Measurements from ENCODE around the gene BBS1.

Gene BBS1

DNA sequence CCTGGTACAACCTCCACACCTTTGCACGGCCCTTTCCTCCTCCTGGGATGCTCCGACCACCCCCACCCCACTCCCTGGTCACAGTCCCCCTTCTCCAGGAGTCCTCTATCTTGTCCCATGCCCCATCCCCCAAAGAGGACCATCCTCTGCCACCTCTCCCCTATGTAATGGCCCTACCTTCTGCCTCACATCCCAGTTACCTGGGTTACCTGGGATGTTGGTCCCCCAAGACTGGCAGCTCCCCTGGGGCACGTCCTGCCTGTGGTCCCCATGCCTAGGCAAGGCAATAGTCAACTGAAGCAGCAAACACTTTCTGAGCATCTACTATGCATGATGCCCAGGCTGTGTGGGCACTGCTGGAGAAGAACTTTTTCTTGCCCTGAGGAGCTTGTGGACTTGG is 45.0 kb downstream of the BBS1 start:
- no peak for DNase-seq

DNA sequence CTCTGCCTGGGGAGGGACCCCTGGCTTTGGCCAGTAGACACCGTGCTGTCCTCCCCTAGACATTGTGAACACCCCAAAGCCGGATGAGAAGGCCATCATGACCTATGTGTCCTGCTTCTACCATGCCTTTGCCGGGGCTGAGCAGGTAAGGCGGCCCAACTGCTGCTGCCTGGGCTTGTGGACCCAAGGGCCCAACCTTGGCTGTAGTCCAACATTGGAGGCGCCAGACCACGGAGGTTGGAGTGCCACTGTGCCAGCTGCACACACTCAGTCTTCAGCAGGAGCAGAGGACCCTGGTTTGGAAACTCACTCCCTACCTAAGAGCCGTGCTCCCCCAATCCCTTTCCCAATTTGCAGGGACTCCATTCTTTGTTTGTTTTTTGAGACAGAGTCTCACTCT is 45.7 kb downstream of the BBS1 start:
- DNase-seq = no peak

DNA sequence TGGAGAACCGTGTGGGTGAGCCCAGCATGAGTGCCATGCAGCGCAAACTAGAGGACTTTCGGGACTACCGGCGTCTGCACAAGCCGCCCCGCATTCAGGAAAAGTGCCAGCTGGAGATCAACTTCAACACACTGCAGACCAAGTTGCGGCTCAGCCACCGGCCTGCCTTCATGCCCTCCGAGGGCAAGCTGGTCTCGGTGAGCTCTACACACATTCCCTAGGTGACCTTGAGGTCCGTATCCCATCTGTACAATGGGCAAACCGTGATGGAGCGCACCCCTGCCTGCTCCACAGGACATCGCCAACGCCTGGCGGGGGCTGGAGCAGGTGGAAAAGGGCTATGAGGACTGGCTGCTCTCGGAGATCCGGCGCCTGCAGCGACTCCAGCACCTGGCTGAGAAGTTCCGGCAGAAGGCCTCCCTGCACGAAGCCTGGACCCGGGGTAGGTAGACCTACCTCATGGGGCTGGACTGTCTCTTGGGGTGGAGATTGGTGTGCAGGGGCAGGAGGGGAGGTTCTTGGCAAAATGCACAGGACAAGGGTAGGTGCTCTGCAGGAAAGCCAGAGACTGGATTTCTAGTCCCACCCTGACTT is 47.4 kb downstream of the BBS1 start:
- no peak for DNase-seq

DNA sequence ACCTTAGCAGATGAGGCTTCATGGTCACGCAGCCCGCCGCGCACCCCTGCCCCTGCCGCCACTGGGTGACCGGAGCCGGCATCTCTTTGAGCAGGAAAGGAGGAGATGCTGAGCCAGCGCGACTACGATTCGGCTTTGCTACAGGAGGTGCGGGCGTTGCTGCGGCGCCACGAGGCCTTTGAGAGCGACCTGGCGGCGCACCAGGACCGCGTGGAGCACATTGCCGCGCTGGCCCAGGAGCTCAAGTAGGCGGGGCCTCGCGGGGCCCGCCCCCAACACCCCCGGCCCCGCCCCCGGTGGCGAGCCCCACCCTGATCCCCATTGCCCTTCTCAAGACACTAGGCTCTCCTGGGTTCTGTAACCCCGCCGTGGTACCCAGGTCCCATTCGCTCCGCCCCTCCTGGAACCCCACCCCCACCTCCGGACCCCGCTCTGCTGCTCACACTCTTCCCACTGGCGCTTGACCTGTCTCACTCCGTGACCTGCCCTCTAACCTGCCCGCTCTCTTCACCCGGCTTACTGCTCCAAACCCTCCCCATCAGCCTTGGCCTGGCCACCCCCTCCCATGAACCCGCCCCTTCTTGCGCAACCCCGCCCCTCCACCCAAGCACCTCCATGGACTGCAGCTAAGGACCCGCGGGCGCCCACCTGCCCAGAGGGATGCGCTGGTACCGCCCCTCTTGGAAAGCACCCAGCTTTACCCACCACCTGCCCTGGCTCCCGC is 48.9 kb downstream of the BBS1 start:
- peak; percentile 5 for DNase-seq

DNA sequence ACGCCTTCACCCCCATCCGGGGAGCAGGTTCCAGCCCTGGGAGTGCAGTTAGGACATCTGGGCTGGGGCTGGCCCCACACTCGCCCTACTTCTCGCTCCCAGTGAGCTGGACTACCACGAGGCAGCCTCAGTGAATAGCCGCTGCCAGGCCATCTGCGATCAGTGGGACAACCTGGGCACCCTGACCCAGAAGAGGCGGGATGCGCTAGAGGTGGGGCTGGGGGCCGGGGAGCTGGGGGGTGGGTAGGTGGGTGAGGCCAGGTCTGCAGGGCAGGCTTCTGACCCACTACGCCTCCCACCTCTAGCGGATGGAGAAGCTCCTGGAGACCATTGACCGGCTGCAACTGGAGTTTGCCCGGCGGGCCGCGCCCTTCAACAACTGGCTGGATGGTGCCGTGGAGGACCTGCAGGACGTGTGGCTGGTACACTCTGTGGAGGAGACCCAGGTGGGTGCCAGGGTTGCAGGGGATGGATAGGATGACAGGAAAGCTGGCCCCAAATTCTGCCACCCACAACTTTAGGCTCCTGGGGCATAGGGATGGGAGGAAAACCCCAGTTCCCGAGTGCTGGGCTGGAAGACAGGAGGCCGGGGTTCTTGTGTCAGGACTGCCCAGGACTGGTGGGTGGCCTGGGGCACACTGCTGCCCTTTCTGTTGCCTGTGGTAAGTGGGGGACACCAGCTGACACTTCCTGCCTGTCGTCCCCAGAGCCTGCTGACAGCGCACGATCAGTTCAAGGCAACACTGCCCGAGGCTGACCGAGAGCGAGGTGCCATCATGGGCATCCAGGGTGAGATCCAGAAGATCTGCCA is 49.6 kb downstream of the BBS1 start:
- no peak for DNase-seq

DNA sequence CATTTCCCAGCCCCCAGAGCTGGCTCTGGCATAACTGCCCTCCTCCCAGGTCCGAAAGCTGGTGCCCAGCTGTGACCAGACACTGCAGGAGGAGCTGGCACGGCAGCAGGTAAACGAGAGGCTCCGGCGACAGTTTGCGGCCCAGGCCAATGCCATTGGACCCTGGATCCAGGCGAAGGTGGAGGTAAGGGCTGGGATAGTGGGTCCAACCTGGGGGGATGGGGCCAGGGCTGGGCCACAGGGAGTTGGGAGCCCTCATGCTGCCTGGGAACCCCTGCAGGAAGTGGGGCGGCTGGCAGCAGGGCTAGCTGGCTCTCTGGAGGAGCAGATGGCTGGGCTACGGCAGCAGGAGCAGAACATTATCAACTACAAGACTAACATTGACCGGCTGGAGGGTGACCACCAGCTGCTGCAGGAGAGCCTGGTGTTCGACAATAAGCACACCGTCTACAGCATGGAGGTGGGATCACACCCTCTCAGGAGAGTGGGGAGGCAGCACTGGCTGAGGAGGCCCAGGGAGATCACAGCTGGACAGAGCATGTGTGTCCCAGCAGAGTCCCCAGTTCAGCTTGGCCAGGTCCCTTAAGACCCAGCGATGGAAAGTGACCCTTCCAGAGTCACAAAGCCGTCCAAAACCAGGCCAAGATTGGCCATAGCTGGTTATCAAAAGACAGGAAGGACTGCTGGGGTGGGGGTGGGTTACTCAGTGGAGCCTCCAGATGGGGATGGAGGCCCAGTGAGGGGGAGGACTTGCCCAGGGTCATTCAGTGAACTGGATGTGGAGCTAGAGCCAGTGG is 50.9 kb downstream of the BBS1 start:
- DNase-seq = no peak

DNA sequence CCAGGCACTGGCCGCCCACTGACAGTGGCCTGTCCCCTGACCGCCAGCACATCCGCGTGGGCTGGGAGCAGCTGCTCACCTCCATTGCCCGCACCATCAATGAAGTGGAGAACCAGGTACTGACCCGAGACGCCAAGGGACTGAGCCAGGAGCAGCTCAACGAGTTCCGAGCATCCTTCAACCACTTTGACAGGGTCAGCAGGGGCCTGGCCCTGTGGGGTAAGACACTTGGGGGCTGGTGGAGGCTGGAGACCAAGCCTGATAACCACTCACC is 51.5 kb downstream of the BBS1 start:
- DNase-seq = no peak

DNA sequence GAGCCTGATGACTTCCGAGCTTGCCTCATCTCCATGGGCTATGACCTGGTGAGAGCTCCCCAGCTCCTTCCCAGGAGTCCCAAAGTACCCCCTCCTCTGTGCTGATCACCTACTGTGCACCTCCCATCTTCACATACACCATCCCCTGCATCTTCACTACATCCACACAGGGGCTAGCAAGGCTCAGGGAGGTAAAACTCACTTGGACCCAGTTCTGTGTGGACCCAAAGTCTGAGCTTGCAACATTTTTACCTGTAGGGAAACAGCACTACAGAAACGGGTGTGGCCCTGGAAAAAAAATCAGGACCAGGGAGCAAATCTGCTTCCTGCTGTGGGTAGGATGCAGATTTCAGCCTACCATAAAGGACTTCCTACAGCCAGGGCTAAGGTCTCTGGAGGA is 51.8 kb downstream of the BBS1 start:
- DNase-seq = no peak

DNA sequence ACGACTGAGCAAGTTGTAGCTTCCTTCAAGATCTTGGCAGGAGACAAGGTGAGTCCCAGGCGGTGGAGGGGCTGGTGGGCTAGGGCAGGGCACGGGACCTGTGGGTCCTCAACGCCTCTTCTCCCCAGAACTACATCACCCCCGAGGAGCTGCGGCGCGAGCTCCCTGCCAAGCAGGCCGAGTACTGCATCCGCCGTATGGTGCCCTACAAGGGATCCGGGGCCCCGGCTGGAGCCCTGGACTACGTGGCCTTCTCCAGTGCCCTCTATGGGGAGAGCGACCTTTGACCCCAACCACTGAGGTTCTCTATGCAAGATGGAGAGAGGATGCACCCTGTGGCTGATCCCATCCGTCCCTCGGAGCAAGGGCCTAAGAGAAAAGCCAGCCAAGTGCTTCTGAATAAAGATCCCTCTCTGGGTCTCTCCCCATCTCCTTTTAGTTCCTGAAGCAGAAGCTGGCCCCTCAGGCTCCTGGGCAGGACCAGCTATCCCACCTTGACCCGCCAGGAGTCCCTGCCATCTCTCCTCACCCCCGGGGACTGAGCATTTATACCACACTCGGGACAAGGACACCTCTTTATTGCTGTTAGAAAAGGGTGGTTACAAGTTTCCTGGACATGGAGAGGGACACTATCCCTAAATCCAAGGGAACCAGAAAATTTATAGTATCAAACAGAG is 52.6 kb downstream of the BBS1 start:
- no peak for DNase-seq

DNA sequence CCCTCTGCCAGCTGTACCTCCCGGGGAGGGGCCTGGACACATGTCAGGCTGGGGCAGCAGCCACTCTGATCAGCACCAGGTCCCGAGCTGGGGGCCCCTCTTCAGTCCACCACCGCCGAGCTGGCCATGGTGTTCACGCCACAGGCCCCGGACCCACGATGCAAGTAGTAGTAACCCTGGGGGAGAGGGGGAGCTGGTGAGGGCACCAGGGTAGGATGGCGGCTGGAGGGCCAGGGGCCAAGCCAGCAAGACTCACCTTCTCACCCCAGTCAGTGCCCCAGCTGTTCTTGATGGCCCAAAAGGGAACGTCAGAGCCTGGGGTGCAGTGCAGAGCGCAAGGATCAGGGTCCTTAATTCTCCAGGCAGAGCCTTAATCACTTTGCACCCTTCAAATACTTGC is 53.4 kb downstream of the BBS1 start:
- no peak for DNase-seq

DNA sequence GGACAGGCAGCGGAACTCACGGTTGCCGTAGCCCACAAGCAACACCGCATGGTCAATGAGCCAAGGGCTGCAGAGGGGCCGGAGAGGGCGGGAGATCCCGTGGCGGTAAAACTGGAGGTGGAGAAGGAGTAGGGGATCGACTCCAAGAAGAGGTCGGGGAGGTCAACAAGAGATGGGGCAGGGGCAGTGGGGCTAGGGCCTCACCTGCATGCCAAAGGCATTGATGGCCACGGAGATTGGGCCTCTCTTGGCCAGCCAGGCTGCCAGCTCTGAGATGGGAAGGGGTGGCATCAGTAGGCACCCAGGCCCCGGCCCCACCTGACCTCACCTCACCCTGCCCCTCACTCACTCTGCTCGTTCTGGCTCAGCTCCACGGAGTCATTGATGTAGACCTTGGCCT is 54.1 kb downstream of the BBS1 start:
- no peak for DNase-seq

DNA sequence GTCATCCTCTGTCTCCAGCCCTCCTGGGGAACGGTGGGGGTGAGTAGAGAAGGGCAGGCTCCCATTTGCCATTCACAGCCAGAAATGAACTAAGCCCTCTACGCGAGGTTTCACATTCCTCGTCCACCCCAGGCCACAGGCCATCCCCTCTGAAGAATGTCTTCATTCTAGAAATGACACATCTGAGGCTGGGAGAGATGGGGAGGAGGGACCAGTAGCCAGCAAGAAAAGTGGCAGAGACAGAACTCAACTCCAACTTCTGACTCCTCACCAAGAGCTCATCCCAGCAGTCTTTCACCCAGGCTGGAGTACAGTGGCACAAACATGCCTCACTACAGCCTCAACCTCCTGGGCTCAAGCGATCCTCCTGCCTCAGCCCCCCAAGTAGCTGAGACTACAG is 54.5 kb downstream of the BBS1 start:
- DNase-seq = no peak

DNA sequence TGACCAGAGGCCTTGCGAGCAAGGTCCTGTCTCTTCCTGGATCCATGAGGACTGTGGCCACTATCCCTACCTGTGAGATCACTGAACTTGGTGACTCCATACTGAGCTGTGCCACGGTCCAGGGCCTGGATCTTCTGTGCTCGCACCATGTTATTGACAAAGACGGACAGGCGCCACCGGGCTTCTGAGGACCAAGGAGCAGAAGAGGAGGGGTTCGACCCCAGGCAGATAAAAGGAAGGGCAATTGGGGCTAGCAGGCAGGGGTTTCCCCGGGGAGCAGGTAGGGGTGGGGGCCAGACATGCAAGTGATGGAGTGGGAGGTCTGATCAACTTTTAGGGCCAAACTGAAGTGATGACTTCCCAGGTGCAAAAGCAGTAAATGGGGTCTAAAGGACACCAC is 55.8 kb downstream of the BBS1 start:
- DNase-seq = no peak

DNA sequence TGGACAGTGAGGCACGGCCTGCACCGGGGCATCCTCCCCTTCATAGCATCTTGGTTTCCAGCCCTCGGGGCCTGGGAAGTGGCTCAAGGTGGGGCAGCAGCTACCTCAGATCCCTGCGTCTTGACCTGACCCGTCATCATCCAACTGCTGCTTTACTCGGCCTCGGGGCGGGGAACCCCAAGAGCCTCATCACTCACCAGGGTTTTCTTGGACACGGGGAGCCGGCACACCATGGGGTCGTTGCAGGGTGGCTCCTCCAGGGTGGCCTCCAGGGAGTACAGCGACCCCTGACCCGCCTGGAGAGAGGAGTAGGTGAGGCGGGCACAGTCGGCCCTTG is 57.3 kb downstream of the BBS1 start:
- DNase-seq = no peak

DNA sequence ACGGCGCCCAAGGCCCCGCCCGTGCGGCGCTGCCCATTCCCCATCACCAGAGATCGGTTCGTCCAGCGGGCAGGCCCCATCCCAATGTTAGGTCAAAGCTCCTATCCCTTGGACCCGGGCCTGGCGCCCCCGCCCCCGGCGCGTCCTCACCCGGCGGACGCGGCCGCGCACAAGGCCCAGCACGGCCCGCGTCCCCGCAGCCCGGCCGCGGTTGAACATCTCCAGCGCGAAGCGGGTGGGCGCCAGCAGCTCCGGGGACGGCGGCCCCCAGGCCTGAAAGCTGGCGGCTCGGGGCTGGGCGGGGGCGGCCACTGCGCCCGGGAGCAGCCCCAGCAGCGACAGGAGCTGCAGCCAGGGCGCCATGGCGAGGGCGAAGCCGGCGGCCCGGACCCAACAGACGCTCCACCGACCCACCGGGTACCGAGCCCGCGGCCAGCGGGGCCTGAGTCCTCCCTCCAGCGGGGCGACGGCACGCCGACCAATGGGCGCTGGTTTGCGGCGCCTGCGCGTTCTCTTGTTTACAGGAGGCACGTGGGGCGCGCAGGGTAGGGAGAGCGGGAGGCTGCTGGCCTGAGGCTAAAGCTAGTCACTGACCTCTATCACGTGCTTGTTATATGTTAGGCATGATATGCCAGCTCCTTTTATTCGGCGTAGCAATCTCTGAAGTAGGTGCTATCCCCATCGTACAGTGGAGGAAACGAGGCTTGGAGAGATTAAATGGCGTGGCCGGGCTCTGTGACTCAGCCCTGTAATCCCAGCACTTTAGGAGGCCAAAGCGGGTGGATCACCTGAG is 57.9 kb downstream of the BBS1 start, which contains the start of gene CTSF:
Gene CTSF, minus strand, starts transcription at position 483 of the 793 bp plus-strand sequence. Its CDS starts 120 bp downstream, at position 363.
- peak; percentile 52 for DNase-seq

DNA sequence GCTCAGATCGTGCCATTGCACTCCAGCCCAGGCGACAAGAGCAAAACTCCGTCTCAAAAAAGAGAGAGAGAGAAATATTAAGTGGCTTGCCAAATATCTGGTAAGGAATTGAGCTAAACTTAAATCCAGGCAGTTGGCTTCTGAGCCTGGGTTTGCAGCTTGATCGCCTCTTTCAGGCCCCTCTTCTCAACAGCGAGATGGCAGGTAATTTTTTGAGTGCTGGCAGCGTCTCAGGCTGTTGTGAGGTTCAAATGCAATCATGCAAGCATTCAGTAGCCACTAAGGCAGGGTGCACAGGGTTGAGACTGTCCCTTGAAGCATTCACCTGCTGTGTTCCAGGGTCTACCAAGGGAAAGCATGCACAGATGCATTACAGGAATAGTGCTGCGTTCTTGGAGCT is 58.6 kb downstream of the BBS1 start:
- no peak for DNase-seq

DNA sequence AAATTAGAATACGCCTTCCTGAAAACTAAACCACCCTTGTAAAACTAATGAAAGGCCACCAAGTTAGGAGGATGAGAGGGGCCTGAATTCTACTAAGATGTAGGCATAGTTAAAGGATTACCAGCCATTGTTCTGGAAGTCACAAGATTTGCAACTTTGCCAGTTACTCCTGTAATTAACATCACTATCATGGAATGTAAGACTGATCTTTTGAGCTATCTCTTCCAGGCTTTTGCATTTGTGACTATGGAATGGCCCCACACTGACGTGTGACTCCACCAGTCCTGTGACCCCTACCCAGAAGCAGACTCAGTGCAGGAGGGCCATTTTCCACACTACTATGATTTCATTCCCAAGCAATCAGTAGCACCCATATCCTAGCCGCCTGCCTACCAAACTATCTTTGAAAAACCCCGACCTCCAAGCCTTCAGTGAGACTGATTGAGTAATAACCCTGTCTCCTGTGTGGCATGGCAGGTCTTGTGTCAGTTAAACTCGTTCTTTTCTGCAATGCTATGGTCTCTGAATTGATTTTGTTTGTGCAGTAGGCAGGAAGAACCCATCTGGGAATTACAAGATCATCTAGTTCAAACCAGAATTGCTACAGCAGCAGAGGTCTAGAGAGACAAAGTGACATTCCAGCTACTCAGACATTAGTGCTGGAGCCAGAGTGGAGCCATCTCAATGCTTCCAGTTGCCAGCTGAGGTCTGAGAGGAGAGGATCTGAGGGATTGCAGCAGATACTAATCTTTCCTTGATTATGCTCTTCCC is 59.8 kb downstream of the BBS1 start:
- no peak for DNase-seq

DNA sequence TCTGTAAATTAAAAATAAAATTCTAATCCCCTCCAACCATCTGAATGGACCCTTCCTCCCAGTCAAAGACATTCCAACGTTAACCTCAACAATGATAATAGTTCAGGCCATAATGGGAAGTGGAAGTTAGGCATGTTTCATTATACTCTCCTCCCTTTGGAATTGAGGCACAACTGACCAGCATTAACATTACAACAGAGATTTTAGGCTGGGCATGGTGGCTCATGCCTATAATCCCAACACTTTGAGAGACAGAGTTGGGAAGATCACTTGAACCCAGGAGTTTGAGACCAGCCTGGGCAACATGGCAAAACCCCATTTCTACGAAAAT is 60.4 kb downstream of the BBS1 start:
- no peak for DNase-seq

DNA sequence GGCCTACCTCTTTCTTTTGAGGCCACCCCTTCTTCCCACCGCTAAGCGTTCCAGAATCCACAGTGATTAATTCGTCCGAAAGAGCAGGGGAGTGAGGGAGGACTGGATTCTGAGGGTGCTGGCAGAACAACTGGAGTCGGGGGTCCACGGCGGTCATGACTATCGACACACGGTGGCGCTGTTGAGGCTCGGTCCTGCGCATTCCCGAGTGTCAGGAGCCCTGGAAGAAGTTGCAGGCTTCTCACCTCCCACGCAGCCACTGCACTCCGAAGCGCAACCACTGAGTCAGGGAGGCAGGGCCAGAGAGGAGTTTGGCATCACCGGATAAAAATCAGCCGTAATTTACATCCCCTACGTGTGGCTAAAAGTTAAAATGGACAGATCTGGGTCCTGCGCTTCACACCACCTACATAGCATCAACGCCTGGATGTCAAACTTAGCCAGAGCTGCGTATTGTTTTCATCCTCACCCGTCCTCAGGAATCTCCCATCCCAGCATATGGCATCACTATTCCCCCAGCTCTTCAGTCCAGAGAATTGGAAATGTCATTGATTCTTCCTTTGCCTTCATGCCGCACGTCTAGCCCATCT is 68.7 kb downstream of the BBS1 start:
- peak; percentile 59 for DNase-seq

DNA sequence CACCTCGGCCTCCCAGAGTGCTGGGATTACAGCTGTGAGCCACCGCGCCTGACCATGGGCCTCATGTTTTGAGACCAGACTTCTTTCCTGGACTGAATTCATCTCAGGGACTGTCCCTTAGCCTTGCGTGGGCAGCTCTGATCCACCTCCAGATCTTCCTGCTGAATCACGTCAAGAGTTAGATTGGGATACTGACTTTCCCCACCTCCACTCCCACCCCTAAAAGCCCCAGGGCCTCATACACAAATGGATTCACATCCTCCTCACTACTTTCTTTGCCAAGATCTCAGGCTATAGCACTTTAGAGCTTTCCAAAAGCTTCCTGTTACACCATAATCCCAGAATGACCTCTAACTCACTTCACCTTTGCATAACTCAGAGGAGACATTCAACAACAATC is 70.4 kb downstream of the BBS1 start:
- no peak for DNase-seq

DNA sequence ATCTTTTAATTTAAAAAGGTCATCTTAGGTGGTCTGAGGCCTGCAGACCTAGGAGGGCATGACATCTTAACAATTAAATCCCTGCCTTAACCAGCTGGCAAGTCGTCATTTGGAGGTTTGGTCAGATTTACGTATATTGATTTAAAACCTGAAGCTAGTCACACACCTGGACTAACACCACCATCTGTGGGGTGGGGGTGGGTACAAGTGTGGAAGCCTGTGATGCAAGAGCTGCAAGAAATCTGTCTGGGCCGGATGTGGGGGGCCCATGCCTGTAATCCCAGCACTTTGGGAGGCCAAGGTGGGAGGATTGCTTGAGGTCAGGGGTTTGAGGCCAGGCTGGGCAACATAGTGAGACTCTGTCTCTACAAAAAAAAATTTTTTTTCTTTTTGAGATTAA is 70.8 kb downstream of the BBS1 start:
- no peak for DNase-seq

All from CD4-positive, alpha-beta T cell treated with Interleukin-4 for 4 hours (primary cell).